SK-N-DZ (cell line): ENCODE results near the gene RORC.

Experiments used
- DNase-seq: peaks from one replicate; pipeline ENCODE4 v3.0.0-alpha.2; 2015; ENCODE audit warnings: low spot score

Gene RORC

GRCh38 chr1:151827853-151828252 is 3.7 kb downstream of the RORC start:
- no peak for DNase-seq

- no peak for DNase-seq
These were observed 5.6 kb downstream of the RORC start for GRCh38 chr1:151825751-151826660.

DNA sequence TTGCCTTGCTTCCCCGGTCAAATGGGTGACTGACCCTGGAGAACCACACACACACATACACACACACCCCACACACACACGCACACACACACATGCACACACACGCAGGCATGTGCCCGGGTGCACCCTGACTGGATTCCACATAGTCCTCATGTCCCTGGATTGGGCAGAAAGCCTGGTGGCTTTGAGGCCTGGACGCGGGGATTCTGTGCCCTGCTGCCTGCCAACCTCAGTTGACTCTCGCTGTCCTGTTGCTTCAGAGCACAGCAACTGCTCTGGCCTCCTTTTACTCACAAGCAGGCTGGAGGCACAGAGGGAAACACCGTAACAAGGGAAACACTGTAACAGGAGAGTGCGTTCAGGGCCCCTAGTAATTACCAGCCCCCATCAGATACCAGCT is 6.4 kb downstream of the RORC start:
- no peak for DNase-seq

DNA sequence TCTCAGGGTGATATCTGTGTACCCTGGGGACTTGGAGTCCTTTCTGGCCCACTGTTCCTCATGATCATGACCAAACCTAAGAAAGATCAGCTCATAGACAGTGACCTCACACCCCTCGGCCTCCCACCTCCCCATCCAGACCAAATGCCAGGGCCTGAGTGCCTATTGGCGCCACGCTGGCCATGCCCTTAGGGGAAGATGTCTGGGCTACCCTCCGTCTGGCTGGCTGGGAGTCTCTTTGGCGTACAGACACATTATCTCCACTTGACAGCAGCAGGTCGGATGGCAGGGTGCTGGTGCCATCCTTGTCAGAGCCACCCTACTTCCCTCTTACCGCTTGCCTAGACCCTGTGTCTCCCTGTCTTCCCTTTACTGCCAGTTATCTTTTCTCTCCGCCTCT is 8.4 kb downstream of the RORC start:
- DNase-seq, result no peak

DNA sequence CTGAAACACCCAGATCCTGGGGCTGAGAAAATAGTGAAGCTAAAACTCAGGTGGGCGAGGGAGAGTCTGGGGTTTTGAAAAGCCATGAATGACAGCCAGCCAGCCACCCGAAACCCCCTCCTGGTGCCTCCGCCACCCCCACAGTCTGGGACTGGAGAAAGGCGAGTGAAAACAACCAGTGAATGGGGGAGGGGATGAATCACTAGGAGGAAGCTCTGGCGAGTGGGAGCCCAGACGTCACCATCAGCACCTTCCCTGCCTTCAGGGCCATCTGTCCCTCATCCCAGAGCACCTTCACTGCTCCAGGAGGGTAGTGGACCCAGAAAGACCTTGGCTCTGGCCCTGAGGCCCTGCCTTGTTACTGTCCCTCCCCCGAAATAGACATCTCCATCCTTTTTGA is 9.2 kb downstream of the RORC start:
- peak; percentile 69 for DNase-seq

DNA sequence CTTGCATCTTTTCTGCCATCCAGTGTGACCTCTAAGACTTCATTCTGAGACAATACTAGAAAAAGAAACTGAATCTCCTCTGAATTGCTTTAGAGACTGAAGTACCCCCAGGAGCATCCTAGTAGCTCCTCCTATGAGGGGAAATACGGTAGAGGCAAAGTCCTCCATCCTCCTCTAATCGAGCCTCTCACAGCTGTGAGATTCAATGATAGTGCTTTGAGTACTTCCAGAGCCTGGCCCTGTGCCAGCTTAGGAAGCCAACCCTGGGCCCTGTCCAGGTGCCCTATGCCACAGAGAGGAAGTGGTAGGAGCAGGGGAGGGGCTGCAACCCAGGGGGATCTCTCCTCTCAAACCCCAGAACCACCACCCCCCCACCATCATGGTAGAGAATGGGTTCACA is 10.7 kb downstream of the RORC start:
- DNase-seq, result peak; percentile 91

- no peak for DNase-seq
These were observed 11.5 kb downstream of the RORC start for GRCh38 chr1:151819976-151820623.

GRCh38 chr1:151819227-151819835 is 12.3 kb downstream of the RORC start:
- DNase-seq, result no peak

GRCh38 chr1:151817353-151817730 is 14.3 kb downstream of the RORC start:
- DNase-seq, result no peak

DNA sequence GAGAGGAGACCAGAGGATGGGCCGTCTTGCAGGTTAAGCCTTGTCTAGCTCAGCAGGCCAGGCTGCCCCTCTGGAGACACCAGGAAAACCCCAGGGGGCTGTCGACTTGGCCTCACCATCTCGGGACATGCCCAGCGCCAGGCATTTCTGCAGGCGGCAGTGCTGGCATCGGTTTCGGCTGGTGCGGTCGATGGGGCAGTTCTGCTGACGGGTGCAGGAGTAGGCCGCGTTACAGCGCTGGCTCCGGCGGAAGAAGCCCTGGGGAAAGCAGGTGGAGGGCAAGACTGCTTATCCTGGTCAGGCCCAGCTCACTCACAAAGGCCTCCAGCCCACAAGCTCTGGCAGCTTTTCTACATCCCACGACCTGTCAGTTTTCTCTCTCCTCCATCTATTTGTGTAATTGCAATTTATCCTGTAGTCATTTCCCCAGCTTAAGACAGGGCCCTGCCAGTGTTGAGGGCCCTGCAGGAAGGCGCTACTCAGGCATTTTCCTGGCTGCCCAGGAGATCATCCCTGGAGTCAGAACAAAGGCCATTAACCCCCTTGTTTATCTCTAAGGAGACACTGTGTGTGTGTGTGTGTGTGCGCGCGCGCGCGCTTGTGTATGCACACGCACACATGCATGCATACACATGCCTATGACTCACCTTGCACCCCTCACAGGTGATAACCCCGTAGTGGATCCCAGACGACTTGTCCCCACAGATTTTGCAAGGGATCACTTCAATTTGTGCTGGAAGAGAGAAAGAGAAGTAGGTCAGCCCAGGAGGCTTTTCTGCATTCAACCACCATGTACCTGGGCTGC is 14.9 kb downstream of the RORC start:
- no peak for DNase-seq

- no peak for DNase-seq
These were observed 15.8 kb downstream of the RORC start for GRCh38 chr1:151815716-151816327.

DNA sequence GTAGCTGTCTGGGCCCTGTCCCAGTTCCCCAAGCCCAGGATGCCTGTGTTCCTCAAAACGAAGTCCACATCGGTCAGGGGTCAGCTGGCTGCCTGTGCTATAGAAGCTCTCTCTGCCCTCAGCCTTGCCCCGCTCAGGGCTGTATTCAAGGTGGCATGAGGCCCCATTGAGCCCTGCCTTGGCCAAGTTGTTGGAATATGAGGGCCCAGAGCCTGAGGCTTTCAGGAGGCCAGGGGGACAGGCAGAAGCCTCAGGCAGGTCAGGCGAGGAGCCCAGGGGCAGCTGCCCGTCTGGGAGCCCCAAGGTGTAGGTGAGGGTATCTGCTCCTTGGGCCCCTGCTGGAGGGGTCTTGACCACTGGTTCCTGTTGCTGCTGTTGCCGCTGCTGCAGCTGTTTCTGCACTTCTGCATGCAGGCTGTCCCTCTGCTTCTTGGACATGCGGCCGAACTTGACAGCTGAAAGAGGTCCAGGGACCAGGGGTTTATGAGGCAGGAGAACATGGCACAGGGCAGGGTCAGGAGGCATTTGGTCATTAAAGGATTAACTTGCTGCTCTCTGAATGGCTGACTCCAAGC is 16.5 kb downstream of the RORC start:
- DNase-seq, result no peak

DNA sequence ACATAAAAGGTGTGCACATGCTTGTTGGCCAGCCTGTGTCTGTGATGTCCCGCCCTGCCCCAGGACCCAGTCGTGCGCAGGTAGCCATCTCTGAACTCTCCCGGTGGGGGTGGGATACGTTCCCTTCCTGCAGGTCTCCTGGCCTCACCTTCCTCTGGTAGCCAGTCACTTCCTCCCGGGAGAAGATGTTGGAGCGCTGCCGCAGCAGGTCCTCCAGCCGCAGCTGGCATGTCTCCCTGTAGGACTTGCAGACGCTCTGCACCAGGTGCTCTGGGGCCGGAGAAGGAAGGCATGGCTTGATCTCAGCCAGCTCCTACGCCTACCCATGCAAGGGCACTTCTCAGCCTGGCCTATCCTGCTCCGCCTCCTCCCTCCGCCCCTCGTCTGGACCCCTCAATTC is 17.2 kb downstream of the RORC start:
- no peak for DNase-seq

GRCh38 chr1:151813271-151813977 is 18.2 kb downstream of the RORC start:
- DNase-seq, result no peak

DNA sequence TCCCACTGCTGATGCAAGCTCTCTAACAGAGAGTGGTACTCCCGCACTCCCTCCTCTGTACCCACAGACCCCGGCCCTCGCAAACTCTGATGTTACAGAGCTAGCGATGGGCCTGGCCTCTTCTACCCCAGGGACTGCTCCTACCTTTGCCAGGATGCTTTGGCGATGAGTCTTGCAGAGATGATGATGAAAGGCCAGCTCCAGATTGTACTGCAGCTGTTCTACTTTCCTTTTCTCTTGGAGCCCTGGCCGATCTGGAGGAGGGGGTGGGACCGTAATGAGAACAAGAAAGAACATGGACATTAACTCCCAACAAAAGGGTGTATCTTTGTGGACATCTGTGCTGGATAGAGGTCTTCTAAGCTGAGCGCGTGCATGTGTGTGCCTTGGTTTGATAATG is 20.4 kb downstream of the RORC start:
- DNase-seq, result no peak

DNA sequence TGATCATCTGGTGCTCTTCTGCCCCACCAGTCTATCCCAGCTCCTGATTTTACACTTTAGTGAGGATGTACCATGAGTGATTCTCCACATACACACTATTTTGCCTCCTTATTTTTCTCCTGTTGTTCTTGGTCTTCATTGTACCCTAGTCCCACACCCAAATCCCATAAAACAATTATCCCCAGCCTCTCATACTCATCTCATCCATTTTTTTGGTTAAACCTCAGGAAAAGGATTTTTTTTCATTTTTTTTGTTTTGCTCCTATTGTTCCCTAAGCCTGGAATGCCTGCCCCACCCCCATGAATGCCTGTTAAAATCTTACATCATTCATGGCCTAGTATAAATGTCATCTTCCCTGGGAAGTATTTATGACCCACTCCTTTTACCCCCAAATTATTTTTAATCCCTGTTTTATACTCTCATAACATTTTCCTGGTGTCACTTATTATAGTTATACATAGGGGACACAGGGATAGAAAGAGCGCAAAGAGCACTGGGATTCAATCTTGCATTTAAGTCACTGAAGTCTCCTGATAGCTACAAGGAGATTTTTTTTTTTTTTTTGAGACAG is 21.5 kb downstream of the RORC start:
- DNase-seq, result no peak

DNA sequence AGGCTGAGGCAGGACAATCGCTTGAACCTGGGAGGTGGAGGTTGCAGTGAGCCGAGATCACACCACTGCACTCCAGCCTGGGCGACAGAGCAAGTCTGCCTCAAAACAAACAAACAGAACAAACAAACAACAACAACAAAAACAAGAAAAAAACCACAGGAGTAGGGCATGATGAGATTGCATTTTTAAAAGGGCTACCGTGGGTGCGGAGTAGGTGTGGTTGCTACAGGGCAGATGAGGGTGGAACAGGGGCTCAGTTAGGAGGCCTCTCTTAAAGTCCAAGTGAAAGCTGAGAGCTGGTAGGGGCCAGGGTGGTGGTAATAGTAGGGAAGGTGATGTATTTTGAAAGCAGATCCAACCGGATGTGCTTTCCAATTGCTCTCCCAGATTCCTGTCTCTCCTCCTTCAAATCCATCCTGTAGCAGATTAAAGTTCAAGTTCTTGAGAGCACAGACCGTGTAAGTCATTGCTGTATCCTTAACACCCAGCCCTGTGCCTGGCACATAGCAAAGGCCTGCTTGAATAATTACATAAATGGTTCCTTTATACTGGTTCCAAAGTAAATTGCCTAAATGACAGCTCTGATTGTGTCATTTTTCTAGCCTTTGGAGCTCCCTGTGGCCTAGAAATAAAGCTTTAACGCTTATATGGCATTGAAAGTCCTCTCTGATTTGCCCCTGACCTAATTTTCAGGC is 22.2 kb downstream of the RORC start:
- no peak for DNase-seq

- no peak for DNase-seq
These were observed 23.8 kb downstream of the RORC start for GRCh38 chr1:151807766-151808165.

GRCh38 chr1:151807131-151807530 is 24.5 kb downstream of the RORC start:
- DNase-seq, result no peak
